VCaP (cell line): ENCODE data around the gene AMIGO3.

Experiments used
- H3K27ac ChIP-seq: fragments of 450-650 bp; 2 replicates; pipeline ENCODE4 v1.5.1; 2017
- TF ChIP-seq, protein P1 (sequence below): fragments of 450-650 bp; conservative IDR thresholded peaks from 2 replicates; pipeline ENCODE4 v1.5.1; 2017; ENCODE audit warnings: mild to moderate bottlenecking, moderate library complexity

The AMIGO3 gene

DNA sequence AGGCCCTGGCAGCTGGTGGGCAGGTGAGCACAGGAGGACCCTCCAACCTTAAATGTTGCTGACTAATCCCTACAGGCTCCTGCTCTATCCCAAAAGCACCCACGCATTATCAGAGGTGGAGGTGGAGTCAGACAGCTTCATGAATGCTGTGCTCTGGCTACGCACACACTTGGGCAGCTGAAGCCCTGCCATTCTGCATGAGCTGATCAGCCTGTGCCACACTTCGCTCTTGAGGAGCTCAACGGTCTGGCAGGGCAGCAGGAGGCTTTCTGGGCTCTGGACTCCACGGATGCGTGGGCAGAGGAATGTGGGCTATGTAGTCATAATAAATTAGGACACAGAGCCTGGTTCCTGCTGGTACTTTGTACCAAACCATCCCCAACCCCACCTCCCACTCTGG is 36.3 kb downstream of the AMIGO3 start:
- TF ChIP-seq, protein P1, sequence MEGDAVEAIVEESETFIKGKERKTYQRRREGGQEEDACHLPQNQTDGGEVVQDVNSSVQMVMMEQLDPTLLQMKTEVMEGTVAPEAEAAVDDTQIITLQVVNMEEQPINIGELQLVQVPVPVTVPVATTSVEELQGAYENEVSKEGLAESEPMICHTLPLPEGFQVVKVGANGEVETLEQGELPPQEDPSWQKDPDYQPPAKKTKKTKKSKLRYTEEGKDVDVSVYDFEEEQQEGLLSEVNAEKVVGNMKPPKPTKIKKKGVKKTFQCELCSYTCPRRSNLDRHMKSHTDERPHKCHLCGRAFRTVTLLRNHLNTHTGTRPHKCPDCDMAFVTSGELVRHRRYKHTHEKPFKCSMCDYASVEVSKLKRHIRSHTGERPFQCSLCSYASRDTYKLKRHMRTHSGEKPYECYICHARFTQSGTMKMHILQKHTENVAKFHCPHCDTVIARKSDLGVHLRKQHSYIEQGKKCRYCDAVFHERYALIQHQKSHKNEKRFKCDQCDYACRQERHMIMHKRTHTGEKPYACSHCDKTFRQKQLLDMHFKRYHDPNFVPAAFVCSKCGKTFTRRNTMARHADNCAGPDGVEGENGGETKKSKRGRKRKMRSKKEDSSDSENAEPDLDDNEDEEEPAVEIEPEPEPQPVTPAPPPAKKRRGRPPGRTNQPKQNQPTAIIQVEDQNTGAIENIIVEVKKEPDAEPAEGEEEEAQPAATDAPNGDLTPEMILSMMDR = no peak
- H3K27ac ChIP-seq = no peak overlapping the region

DNA sequence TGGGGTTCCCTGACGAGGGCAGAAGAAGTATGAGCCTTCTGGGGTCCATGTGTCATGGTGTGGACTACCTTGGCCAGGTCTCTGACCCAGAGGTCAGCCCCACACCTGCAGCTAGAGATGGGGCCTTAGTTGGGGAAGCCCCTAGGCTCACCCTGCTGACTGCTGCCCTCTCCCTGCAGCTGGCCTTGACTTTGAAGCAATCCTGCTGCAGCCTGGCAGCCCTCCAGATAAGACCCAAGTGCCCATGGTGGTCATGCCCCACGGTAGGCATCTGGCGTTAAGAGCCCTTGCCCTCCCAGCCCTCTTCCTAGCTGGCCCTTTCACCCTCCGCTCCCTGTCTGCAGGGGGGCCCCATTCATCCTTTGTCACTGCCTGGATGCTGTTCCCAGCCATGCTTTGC is 37.9 kb downstream of the AMIGO3 start:
- no peak overlapping the region for H3K27ac ChIP-seq
- TF ChIP-seq, protein P1 = no peak

DNA sequence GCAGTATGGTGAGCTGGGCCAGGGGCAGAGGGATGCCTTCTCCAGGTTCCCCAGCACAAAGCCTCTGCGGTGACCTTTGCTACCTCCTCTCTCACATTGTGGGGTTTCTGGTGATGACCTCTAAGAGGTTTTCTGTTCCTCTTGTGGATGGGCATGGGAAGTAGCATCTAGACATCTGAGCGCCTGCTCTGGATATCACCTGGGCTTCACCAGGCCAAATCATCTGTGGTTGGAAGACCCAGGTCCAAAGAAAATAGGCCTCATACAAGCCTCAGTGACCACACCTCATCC is 38.3 kb downstream of the AMIGO3 start:
- H3K27ac ChIP-seq = no peak overlapping the region
- TF ChIP-seq, protein P1 = no peak

DNA sequence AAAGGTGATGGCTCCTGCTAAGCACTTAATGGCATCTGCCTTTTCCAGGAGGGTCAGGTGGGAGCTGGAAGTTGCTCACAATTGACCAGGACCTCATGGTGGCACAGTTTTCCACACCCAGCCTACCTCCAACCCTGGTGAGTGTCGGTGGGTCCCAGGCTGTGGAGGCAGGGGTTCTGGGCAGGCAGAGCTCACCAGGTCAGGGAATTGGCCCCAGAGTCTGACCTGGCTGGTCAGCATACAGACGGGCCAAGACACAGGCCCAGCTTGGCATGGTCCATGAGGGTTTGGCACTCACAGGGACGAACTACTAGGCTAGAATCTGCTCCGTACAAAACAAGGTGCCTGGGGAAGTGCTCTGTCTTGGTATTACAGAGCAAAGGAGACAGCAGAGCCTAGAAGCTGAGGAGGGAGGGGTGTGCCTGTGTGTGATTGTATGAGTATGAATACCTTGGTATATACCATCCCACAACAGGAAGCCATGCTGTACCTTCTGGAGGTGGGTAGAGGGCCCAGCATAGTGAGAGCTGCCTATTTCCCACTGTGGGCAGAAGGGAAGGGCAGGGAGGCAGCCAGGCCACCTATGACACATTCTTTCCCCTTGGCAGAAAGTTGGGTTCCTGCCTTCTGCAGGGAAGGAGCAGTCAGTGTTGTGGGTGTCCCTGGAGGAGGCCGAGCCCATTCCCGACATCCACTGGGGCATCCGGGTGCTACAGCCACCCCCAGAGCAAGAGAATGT is 38.8 kb downstream of the AMIGO3 start:
- TF ChIP-seq, protein P1 = no peak
- H3K27ac ChIP-seq = no peak overlapping the region

DNA sequence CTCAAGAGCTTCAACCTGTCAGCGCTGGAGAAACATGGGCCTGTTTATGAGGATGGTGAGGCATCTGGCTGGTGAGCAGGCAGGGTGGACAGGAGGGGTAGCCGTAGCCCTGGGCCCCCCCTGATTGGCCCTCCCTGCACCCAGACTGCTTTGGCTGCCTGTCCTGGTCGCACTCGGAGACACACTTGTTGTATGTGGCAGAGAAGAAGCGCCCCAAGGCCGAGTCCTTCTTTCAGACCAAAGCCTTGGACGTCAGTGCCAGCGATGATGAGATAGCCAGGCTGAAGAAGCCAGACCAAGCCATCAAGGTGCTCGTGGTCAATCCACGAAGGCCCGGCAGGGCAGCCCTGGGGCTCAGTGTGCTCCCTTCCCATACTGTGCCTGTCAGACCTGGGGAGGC is 43.6 kb downstream of the AMIGO3 start:
- peak overlapping the region; percentile 97; the same call in 1 of the 2 replicates for H3K27ac ChIP-seq
- TF ChIP-seq, protein P1 = no peak

DNA sequence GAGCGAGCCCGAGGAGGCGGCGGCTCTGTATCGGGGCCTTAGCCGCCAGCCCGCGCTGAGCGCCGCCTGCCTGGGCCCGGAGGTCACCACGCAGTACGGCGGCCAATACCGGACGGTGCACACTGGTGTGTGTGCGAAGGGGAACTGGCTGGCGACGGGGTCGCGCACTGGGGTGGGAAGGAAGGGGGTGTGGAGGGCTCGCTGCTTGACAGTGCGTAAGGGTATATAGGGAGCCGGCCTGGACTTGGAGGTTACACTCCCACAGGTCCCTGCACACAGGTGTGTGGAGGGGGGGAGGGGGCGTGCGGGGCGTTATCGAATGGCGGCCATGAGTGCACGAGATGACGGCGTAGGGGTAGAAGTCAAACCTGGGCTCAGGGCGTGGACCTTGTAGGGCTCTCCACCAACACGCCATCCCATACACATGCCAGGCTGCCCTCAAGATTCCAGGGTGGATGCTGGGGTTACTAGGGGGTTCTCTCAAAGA is 44.9 kb downstream of the AMIGO3 start:
- TF ChIP-seq, protein P1 = no peak

DNA sequence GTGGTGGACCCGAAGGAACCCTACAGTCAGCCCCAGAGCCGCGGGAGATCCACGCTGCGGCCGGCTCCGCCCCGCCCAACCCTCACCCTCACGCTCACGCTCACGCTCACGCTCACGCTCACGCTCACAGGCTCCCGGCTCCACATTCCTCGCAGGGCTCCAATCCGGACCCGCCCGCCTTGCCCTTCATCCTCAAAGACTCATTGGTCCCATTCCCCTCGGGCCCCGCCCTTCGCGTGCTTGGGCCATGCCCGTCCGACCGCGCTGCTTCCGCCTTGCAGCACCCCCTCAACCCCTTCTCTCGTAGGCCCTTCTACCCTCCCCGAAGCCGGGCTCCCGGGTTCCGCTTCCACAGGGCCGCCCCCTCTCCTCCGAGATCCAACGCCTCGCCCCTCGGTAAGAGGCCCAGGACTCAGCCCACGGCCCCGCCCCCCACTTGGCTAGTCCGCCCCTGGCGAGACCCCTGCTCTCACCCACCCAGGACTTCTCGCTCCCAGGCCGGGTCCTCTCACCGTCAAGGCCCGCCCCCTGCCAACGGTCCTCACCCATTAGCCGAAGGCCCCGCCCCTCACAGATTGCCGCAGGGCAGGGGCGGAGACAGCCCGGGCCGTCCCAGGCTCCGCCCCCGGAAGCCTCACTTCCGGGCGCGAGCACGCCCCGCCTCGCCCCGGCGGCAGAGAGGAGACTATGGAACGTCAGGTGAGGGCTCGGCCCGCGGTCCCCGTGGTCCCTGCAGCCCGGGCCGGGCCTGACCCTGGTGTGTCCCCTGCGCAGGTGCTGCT is 45.6 kb downstream of the AMIGO3 start, which contains the start of gene APEH:
TSS of gene APEH (plus strand) at position 637 of the 782 bp plus-strand sequence. CDS start at position 688, 51 bp downstream.
- peak within 1 kb of the TSS; percentile 97 for H3K27ac ChIP-seq
- TF ChIP-seq, protein P1 = no peak

More for the DNA sequence above, 44.9 kb downstream of the AMIGO3 start:
- peak overlapping the region; percentile 97 for H3K27ac ChIP-seq
